Lung microvascular endothelial cell (primary cell): Measurements from ENCODE around the gene LMLN. TPM values are rescaled to one million over a fixed set of nuclear protein-coding genes. Genes with fewer than 3 reads are reported as not detected.
"Not testable (repeated sequence)": the region's sequence is repeated elsewhere in the genome, so short reads cannot be mapped to it uniquely, and the experiment has no call there.

Experiments
- DNase-seq, 2 donors: peaks; one replicate each; pipeline versions ENCODE4 v3.0.0 to v3.0.0-alpha.2; 2010; ENCODE audit warnings: low read depth in 2 of 2
- total RNA-seq: library from RNA; depleted of rRNA; stranded (reverse); fragments of >200 nt; gene quantifications from 2 replicates; pipeline ENCODE4 v1.2.1, GENCODE V29; 2014

The LMLN gene
- total RNA-seq, 1 donor from 2014 or later, result 2.6 TPM

- DNase-seq, result peak; percentile 4 to 36
Observed at GRCh38 chr3:198076722-198077308, 116.8 kb downstream of the LMLN start.

GRCh38 chr3:198079771-198080520 is 119.9 kb downstream of the LMLN start:
- DNase-seq, result peak; percentile 22 to 23

DNA sequence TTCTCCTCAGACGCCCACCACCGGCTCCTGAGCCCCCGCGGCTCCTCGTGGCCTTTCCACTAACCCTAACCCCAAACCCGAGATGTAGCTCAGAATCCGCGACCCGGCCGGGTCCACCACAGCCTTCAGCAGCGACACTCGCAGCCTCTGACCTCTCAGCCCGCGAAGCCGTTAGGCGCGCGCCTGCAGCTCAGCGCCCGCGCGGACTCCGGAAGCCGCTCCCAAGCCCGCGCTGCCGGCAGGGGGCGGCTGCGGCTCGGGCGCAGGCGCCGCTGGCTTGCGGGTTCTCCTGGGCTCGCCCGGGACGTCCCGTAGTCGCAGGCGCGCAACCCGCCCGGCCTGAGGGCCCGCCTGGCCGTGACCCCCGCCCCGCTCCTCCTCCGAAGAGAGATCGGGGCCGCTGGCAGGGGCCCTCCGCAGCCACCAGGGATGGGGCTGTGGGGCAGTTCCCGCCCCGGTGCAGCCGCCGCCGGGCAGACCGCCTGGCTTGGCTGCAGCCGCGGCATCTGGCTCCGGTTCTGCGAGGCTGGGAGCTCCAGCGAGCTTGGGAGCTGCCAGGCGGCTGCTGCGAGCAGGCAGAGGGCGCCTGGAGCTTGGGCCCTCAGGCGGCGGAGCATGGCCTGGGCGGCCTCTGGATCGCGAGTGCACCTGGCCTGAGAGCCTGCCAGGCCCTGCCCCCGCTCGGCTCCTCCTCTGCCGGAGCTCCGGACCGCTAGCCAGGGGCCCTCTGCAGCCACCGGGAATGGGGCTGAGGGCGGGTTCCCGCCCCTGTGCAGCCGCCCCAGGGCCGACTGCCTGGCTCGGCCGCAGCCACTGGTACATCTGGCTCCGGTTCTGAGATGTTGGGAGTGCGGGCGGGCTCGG is 120.7 kb downstream of the LMLN start:
- DNase-seq, result peak; percentile 75 to 81

- DNase-seq, result no peak
Observed at GRCh38 chr3:198081421-198081844, 121.4 kb downstream of the LMLN start.

GRCh38 chr3:198082226-198082625 is 122.2 kb downstream of the LMLN start:
- DNase-seq, result not testable (repeated sequence)

- DNase-seq, result no peak
Observed at GRCh38 chr3:198088421-198088955, 128.5 kb downstream of the LMLN start.

- no peak for DNase-seq
Observed at GRCh38 chr3:198090795-198091332, 130.8 kb downstream of the LMLN start.

DNA sequence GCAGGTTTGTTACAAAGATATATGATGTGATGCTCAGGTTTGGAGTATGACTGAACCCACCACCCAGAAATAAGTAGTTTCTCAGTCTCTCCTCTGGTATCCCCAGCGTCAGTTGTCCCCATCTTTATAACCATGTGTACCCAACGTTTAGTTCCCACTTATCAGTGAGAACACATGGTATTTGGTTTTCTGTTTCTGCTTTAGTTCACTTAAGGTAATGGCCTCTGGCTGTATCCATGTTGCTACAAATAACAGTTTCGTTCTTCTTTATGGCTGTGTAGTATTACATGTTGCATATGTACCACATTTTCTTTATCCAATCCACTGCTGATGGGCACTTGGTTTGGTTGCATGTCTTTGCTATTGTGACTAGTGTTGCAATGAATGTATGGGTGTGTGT is 132.3 kb downstream of the LMLN start:
- no peak for DNase-seq

- DNase-seq, result no peak
Observed at GRCh38 chr3:198093112-198093679, 133.2 kb downstream of the LMLN start.

Other genes with a start within 250 kb of the LMLN start
- 5.2 and 6.7 TPM in 2 replicates for gene RUBCN, start 223.3 kb upstream of the LMLN start, total RNA-seq
- 34.0 and 51.8 TPM in 2 replicates for gene FYTTD1, start 210.3 kb upstream of the LMLN start, total RNA-seq
- gene LRCH3, start 169.0 kb upstream of the LMLN start, total RNA-seq, result 30.9 and 77.0 TPM in 2 replicates
- 598 and 845 TPM in 2 replicates for gene RPL35A, start 10.0 kb upstream of the LMLN start, total RNA-seq